Measurements from ENCODE around the gene SEMA4D.

- no peak for TF ChIP-seq CTCF (IDR thresholded peaks at IDR 0.05; ENCODE audit: poor library complexity)
- TF ChIP-seq EZH2phosphoT487 (IDR thresholded peaks at IDR 0.05; ENCODE audit: low read depth, severe bottlenecking, unreplicated experiment) = no peak
- TF ChIP-seq EZH2 (IDR thresholded peaks at IDR 0.05; ENCODE audit: borderline replicate concordance) = no peak
These were observed 155.7 kb downstream of the SEMA4D start for GRCh38 chr9:89342213-89342612.
